K562 (cell line): ENCODE results near the gene SLC37A4. TPM values are rescaled to one million over a fixed set of nuclear protein-coding genes. Genes with fewer than 3 reads are reported as not detected.
A peak's percentile ranks its signal among the peaks of the same experiment; 100 is the strongest.
"Not testable (repeated sequence)": the region's sequence is repeated elsewhere in the genome, so short reads cannot be mapped to it uniquely, and the experiment has no call there.

Experiments used
- ATAC-seq: fragments of 200-7000 bp; cut with Tn5 transposase; 3 replicates; pipeline ENCODE4 v1.9.1; 2020; ENCODE audit warnings: moderate library complexity
- BruUV-seq: library from RNA; stranded (reverse); fragments of 400-500 nt; replicated peaks from 2 replicates; lab custom pipeline; 2021; lab: Mats Ljungman, UMichigan
- CTCF ChIA-PET: fragments of 300-600 bp; formaldehyde crosslinking; extraction: SDS; loops from one replicate; lab custom pipeline; 2021; ENCODE audit warnings: low intra/inter-chr PET ratio; lab: Yijun Ruan, JAX
- POLR2A ChIA-PET: fragments of 300-600, 350-650 bp; sonication (Branson Sonifier 250); formaldehyde crosslinking; extraction: SDS; loops from one replicate; lab custom pipeline; 2021; ENCODE audit warnings: antibody characterized with exemption, inconsistent platforms; lab: Yijun Ruan, JAX
- DNase-seq, 4 experiments: peaks; one replicate each; pipeline versions ENCODE4 v3.0.0 to v3.0.0-alpha.2; 2011 to 2018; ENCODE audit warnings: low spot score in 3 of 4, mixed read lengths in 3 of 4; ENCODE audit errors: extremely low read depth in 1 of 4
- FAIRE-seq: peaks from 2 replicates; lab custom pipeline; 2011; peaks lifted over from hg19 to GRCh38; lab: Jason Lieb, UNC
- H2AFZ ChIP-seq: 2 replicates; pipeline ENCODE4 v1.6.0; 2011; ENCODE audit warnings: low read depth, low read length, control low read depth, inconsistent platforms
- H3K27ac ChIP-seq: fragments of 200-600 bp; 3 replicates; pipeline ENCODE4 v1.8.0; 2011; ENCODE audit warnings: low read depth, mild to moderate bottlenecking, control low read depth, inconsistent platforms, low read length, moderate library complexity, mixed read lengths; ENCODE audit errors: extremely low read depth
- H3K27me3 ChIP-seq, 2 experiments: fragments of 300-600 bp in 1 of 2; 2 replicates in 1 of 2; 3 replicates in 1 of 2; pipeline versions ENCODE4 v1.6.0 to v1.8.0; 2011; ENCODE audit warnings: inconsistent platforms in 2 of 2, low read length in 2 of 2, mild to moderate bottlenecking in 1 of 2, mixed read lengths in 1 of 2, moderate library complexity in 1 of 2; ENCODE audit not compliant: control insufficient read depth in 2 of 2, insufficient read depth in 2 of 2
- H3K36me3 ChIP-seq: fragments of 300-600 bp; 3 replicates; pipeline ENCODE4 v1.8.0; 2011; ENCODE audit warnings: mild to moderate bottlenecking, low read length, inconsistent platforms; ENCODE audit not compliant: control insufficient read depth, insufficient read depth
- H3K4me1 ChIP-seq, 2 experiments: fragments of 200-600 bp in 1 of 2; replicated peaks in 1 of 2; 2 replicates in 1 of 2; 3 replicates in 1 of 2; pipeline versions ENCODE4 v1.5.1 to v1.8.0; 2011; ENCODE audit warnings: inconsistent platforms in 2 of 2, low read length in 2 of 2, mild to moderate bottlenecking in 1 of 2, mixed read lengths in 1 of 2, moderate library complexity in 1 of 2; ENCODE audit not compliant: control insufficient read depth in 2 of 2, insufficient read depth in 2 of 2
- H3K4me2 ChIP-seq: 2 replicates; pipeline ENCODE4 v1.6.1; 2011; ENCODE audit warnings: low read length, control low read depth, inconsistent platforms, mixed read lengths; ENCODE audit not compliant: insufficient read depth
- H3K4me3 ChIP-seq: fragments of 200-600 bp; sonication (generic), shearing (Covaris generic); 2 replicates; pipeline ENCODE4 v1.5.1; 2016; ENCODE audit warnings: control low read depth, inconsistent platforms
- H3K79me2 ChIP-seq: fragments of 200-600 bp; 3 replicates; pipeline ENCODE4 v1.8.0; 2011; ENCODE audit warnings: low read length, inconsistent platforms; ENCODE audit not compliant: control insufficient read depth, insufficient read depth
- H3K9ac ChIP-seq, 2 experiments: 2 replicates each; pipeline versions ENCODE4 v1.6.0 to v1.6.1; 2011; ENCODE audit warnings: low read depth in 2 of 2, low read length in 2 of 2, control low read depth in 1 of 2, inconsistent platforms in 1 of 2, mild to moderate bottlenecking in 1 of 2, mixed read lengths in 1 of 2; ENCODE audit not compliant: insufficient read depth in 1 of 2
- H3K9me1 ChIP-seq: one replicate; pipeline ENCODE4 v1.6.0; 2011; ENCODE audit warnings: inconsistent platforms, mild to moderate bottlenecking, low read length, moderate library complexity; ENCODE audit not compliant: control insufficient read depth, insufficient read depth
- H3K9me3 ChIP-seq: replicated peaks from 2 replicates; pipeline ENCODE4 v1.5.1; 2011; ENCODE audit warnings: low read depth, low read length, inconsistent platforms; ENCODE audit not compliant: control insufficient read depth, insufficient read depth
- H4K20me1 ChIP-seq: replicated peaks from 2 replicates; pipeline ENCODE4 v1.6.1; 2011; ENCODE audit warnings: low read length, inconsistent platforms, mixed read lengths; ENCODE audit not compliant: control insufficient read depth, insufficient read depth
- ARNT ChIP-seq, 2 experiments: fragments of 450-650 bp; IDR thresholded peaks; 2 replicates each; pipeline ENCODE4 v1.6.1; 2016; ENCODE audit warnings: mild to moderate bottlenecking in 1 of 2
- NR3C1 ChIP-seq: sonication (generic); formaldehyde crosslinking; IDR thresholded peaks from 2 replicates; pipeline ENCODE4 v1.8.1; 2022; ENCODE audit warnings: missing genetic modification reagents
- RB1 ChIP-seq: fragments of 450-650 bp; IDR thresholded peaks from 2 replicates; pipeline ENCODE4 v1.6.1; 2017; ENCODE audit warnings: low read depth, mild to moderate bottlenecking
- WGBS: fragments of 100-300 bp; shearing (Covaris generic); methylation state at CpG from one replicate; pipeline ENCODE4 v1.1.6; 2016; ENCODE audit warnings: low coverage, mixed read lengths; ENCODE audit not compliant: insufficient coverage; ENCODE audit errors: missing lambda C conversion rate; 5-methylcytosine and 5-hydroxymethylcytosine counted together
- in situ Hi-C: fragments of 300-500 bp; cut with MboI; formaldehyde crosslinking; loops from 4 replicates; pipeline ENCODE4 v1.15.0; 2018; ENCODE audit warnings: inconsistent platforms, mixed read lengths
- intact Hi-C: fragments of 100-400 bp; cut with micrococcal nuclease; formaldehyde crosslinking; loops from 2 replicates; pipeline ENCODE4 v1.14.2; 2022
- polyA plus RNA-seq, 8 experiments: library from polyadenylated mRNA; depleted of rRNA in 4 of 8; stranded (reverse) in 5 of 8; unstranded in 3 of 8; fragments of >200 nt; fragmentation: Nextera tagmentation in 2 of 8; fragmentation: Illumina TruSeq in 1 of 8; extraction: Ambion mirVana in 2 of 8; extraction: Trizol in 1 of 8; gene quantifications; 2 replicates each; pipeline versions ENCODE4 v1.2.1 to v1.2.3, GENCODE V29; 2011 to 2014; ENCODE audit warnings: inconsistent platforms in 1 of 8, missing spikeins in 1 of 8
- total RNA-seq, 7 experiments: library from RNA; depleted of rRNA in 6 of 7; stranded (reverse); fragments of >200 nt in 6 of 7; fragmentation: Illumina TruSeq in 2 of 7; extraction: Trizol in 2 of 7; gene quantifications; 2 replicates each; pipeline versions ENCODE4 v1.2.1 to v1.2.3, GENCODE V29; 2011 to 2021; ENCODE audit warnings: low replicate concordance in 1 of 7

SLC37A4 gene
- total and polyA plus RNA-seq, 9 of the 15 experiments (the other 6 are each of a cell fraction or from before 2014, with no cell fraction given) = 24.7 to 73.9 (median 40.7) TPM

GRCh38 chr11:119041821-119042514, 11.3 kb upstream of the SLC37A4 start (continued):
- TF ChIP-seq NR3C1 (CRISPR knock-in tag) = no peak
- TF ChIP-seq ARNT (IDR thresholded peaks at IDR 0.05) = no peak
- TF ChIP-seq, all 486 proteins: peak for 10

- H3K9ac ChIP-seq, H3K36me3 ChIP-seq, intact Hi-C loops, ATAC-seq, FAIRE-seq, H3K27me3 ChIP-seq, DNase-seq, H3K4me2 ChIP-seq, H3K9me3 ChIP-seq, H3K9me1 ChIP-seq, H4K20me1 ChIP-seq, H3K79me2 ChIP-seq, H3K4me1 ChIP-seq, CTCF ChIA-PET, BruUV-seq, H3K4me3 ChIP-seq, in situ Hi-C loops: not testable (repeated sequence)
- Histone ChIP-seq H2AFZ (peak overlapping the region; percentile 88), H3K27ac (0 out of 3 replicates have a peak overlapping the region, but pooled peaks have one; percentile 39)
- 0 out of 2 replicates have a peak, but pooled peaks have one; percentile 22 for TF ChIP-seq RB1
- POLR2A ChIA-PET = interaction anchor here (2.0 kb wide), 1 partner anchor 16 kb away, joined by 12 read pairs; no protein-coding TSS in a partner anchor
- WGBS = 37% methylated on average over 5 of the region's 11 CpGs
These were observed 8.8 kb upstream of the SLC37A4 start for GRCh38 chr11:119039471-119039870.
